GM18526 (cell line): ENCODE data around the gene PPP4C.

Source experiments
- POLR2A ChIP-seq: IDR thresholded peaks from 3 replicates; pipeline ENCODE4 v1.6.1; 2011; ENCODE audit not compliant: insufficient read length; ENCODE audit errors: extremely low read depth

The PPP4C gene

DNA sequence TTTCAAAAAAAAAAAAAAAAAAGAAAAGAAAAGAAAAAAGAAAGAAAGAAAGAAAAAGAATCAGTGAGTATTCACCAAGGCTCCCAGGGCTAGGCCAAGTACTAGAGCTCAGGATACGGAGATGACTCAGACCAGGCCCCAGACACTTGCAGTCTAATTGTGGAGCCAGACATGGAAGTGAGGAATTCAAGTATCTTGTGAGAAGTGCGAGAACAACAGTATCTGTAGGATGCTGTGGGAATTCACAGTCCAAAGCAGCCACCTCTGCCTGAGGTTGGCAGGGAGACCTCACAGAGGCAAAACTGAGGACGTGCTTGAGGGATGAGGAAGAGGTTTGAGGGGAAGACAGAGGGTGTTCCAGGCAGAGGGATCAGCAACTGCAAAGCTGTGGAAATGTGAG, 24.3 kb upstream of the PPP4C start:
- TF ChIP-seq POLR2A, result no peak

DNA sequence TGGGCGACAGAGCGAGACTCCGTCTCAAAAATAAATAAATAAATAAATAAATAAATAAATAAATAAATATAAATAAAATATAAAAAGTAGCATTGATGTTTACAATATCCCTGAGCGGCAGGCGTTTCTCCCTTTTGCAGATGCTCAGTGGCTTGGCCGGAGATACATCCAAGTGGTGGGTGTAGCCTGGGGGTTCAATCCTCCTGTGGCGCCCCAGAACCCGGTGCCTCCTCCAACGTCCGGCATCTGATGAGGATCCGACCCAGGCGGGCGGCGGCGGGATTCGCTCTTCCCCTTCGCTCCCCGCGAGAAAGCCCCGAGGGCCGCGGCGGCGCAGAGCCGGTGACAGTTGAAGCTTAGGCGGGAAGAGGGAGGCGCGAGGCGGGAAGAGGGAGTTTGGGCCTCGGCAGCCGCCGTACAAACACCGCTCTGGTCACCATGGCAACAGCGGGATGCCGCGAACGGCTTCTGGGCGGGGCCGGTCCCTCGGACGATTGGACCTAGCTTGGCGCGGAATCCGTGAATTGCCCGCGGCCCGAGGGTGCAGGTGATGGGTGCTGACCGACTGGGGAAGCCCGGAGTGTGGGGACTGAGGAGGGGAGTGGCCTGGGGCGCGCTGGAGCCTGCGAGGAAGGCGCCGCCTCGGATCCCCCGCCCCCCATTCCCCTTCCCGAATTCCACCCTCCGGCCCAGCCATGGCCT, 23.0 kb upstream of the PPP4C start:
- TF ChIP-seq POLR2A, result peak; percentile 38

DNA sequence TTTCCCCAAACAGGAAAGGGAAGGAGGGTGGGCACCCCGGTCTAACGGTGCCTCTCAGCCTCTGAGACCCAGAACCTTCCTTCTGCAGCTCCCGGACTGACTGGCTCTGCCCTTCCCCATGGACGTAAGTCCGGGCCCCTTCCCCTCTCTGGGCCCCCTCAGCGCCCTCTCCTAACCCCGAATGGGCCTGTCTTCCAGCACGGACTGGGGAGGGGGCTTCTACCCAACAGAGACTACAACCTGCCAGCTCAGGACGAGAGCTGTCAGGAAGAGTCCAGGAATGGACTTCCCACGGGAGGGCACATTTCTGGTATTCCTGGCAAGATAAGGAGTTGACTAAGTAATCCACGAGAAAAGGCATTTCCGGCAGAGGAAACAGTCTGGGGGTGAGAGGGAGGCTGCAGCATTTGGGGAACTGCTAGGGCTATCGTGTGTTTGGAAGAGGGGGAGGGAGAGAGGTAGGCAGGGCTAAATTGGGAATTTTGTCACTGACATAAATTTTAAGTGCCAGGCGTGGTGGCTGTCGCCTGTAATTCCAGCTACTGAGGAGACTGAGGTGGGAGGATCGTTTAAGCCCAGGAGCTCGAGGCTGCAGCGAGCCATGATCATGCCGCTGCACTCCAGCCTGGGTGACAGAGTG, 22.3 kb upstream of the PPP4C start:
- TF ChIP-seq POLR2A, result no peak

DNA sequence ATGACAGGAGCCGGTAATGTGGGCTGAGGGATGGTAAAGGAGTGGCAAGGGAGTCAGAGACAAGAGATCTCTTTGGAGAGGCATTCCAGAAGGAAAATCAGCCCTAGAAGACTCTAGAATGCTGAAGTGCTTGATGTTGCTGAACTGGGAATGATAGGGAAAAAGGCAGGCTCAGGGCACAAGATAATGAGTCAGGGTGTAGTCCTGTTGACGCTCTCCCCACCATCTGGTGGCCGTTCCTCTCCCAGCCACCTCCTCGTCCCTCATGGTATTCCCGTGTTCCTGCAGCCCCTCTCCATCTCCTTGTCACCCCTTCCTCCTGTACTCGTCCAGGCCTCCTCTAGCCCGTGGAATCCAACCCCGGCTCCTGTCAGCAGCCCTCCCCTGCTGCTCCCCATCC, 21.3 kb upstream of the PPP4C start:
- TF ChIP-seq POLR2A, result no peak

DNA sequence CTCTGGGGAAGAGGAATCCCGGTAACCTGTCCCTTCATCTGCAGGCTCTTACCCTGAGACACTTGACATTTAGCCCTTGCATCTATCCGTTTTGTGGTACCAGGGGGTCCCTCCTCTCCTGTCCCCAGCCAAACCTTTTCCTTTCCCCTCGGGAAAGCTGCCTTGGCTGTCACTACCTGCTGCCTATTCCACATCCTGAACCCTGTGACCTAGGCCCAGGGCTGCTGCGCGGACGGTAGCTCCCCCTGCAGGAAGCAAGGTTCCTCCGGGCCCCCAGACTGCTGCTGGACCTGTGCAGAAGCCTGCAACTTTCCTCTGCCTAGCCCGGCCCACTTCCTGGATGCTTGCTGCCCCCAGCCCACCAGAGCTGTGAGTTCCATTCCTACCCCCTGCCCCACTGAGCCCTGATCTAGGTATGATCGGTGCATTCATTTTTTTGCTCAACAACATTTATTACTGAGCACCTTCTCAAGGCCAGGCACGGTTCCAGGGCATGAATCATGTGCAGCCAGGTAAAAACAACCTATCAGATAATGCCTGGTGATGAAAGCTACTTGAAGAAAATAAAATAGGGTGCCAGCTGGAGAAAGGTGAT, 20.7 kb upstream of the PPP4C start:
- no peak for TF ChIP-seq POLR2A

DNA sequence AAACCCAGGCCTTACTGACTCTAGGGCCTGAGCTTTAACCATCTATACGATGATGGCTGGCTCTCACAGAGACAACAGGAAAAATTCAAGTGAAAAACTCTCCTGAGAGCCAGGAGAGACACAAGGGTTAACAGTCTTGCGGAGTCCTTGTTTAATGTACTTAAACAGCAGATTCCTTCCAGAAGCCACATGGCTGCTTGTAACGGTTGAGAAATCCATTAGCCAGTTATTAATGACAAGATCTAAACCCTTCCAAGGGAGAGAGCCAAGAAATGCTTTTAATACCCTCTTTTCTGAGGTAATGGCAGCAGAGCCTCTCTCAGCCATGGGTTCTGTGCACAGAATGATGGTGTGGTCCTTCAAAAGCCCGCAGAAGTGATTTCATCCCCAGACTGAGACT, 15.4 kb upstream of the PPP4C start:
- TF ChIP-seq POLR2A, result no peak

DNA sequence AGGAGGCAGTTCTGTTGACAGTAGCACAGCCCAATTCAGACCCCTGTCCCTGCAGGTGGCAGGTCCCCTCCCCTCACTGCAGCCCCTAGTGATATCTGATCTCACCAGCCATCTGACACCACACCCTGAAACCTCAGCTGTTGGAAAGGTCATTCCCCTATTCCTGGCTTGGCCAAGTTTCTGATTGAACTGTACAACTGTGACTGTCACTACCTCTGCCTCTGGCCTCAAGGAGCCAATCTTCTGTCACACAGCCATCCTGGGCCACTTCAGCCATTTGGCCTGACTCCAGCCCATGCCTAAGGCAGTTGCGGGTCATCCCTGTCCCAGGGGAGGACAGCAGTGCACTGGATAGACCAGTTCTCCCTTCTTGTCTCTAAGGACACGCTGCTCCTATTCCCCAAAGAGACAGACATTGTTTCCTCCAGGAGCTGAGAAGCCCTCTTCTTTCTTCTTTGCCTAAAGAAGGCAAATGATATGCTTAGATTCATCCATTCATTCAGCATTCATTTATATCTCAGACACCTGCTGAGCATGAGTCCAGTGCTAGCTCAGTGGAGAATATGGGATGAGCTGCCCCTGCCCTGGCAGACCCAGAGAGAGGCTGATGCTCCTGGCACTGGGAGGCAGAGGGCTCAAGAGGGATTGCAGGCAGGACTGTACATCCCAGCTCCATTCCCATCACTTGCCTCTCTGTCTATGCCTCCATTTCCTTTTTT, 14.8 kb upstream of the PPP4C start:
- no peak for TF ChIP-seq POLR2A

DNA sequence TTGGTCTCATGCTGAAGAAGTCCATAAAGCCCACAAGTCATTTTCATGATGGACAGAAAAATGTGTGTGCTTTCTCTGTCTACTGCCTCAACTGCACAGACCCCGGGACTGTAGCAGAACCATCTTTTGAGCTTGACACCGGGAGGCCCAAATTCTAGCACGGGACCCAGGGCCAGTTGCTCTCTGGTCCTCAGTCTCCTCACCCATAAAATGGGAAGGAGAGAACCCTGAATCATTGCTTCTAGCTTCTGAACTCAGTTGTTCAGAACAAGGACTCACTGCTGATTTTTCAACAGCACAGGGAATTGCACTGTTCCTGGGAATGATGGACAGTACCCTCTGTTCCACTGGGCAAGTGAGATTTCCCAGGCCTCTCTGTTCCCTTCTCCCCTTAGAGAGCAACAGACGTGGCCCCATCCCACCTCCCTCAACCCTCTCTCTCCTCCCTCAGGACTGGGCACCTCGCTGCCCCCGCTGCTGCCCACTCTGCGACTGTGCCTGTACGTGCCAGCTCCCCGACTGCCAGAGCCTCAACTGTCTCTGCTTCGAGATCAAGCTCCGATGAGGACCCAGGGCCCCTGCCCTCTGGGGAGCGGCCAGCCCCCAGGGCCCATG, 12.4 kb upstream of the PPP4C start:
- no peak for TF ChIP-seq POLR2A

DNA sequence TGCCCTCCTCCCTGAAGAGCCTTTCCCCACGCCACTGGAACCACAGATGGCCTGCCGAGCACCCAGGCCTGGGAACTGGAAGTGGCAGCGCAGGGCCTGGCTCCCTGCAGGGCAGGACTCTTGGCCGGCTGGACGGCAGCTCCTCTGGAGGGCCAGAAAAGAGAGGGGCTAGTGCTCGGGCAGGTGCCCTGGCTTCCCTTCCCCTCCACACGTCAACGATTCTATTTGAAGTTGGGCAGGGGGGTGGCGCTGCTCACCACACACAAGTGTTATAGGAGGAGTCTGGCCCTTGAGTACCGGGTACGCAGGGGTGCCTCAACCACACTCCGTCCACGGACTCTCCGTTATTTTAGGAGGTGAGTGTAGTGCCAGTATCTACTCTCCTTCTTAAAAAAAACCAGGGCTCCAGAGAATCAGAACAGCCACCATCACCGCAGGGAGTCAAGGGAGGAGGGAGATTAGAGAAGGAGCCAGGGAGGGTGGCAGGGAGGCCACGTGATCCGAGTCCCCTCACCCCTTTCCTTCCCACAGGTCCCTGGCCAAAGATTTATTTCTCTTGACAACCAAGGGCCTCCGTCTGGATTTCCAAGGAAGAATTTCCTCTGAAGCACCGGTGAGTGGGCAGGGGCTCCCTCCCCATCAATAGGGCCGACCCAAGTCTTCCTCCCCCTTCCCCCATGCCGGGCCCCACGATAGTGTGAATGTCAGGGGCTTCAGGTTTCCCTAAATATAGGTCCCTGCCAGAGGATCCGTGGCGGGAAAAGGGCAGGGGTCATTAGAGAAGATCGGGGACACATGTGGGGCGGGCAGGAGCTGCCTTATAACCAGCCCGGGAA, 11.7 kb upstream of the PPP4C start:
- TF ChIP-seq POLR2A, result peak; percentile 64

DNA sequence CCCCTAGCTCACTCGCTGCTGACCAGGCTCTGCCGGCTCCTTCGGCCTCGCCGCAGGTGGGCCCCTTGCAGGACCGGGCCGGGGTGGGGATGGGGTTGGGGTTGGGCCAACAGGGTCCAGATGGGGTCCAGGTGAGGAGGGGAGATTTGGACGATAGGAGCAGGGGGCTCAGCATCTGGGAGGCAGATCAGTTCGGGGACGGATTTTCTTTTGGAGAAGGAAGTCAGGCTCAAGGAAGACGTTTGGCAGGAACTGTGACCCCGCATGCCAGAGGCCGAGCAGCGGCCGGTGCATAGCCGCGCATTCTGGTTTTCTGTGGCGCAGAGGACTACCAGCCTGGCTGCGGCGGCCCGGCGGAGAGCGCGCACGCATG, 11.1 kb upstream of the PPP4C start:
- no peak for TF ChIP-seq POLR2A

DNA sequence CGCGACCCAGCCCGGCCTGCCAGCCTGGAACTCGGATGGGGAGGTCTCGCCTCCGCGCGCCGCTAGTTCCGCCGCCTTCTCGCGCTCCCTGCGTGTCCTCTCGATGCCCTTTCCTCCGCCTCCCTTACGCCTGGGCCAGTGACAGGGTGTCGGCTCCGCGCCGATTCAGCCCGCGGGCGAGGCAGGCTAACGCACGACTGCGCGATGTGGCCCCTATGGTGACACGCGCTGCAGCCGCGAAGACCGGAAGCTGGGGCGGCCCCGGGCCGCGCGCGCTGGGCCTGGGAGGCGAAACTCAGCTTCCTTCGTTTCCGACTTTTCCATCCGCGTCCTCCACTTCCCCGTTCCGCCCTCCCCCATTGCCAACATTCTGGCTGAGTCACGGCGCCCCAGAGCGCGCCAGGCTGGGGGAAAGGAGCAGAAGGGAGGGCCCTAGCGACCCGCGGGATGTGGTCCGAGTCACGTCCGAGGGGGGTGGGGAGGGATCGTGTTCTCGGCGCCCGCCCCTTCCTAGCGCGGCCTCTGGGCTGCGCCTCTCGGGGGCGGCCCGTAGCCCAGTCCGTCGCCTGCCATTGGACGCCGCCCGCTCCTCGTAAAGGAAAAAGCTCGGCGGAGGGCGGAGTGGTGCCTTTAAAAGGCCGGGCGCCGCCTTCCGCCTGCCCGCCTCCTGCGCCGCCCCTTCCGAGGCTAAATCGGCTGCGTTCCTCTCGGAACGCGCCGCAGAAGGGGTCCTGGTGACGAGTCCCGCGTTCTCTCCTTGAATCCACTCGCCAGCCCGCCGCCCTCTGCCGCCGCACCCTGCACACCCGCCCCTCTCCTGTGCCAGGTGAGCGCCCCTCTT, 10.5 kb upstream of the PPP4C start, which contains the start of gene ALDOA:
Gene ALDOA, plus strand, starts transcription at position 659 of the 841 bp plus-strand sequence. CDS start 1,138 bp downstream, outside the sequence.
- peak; percentile 92 for TF ChIP-seq POLR2A

DNA sequence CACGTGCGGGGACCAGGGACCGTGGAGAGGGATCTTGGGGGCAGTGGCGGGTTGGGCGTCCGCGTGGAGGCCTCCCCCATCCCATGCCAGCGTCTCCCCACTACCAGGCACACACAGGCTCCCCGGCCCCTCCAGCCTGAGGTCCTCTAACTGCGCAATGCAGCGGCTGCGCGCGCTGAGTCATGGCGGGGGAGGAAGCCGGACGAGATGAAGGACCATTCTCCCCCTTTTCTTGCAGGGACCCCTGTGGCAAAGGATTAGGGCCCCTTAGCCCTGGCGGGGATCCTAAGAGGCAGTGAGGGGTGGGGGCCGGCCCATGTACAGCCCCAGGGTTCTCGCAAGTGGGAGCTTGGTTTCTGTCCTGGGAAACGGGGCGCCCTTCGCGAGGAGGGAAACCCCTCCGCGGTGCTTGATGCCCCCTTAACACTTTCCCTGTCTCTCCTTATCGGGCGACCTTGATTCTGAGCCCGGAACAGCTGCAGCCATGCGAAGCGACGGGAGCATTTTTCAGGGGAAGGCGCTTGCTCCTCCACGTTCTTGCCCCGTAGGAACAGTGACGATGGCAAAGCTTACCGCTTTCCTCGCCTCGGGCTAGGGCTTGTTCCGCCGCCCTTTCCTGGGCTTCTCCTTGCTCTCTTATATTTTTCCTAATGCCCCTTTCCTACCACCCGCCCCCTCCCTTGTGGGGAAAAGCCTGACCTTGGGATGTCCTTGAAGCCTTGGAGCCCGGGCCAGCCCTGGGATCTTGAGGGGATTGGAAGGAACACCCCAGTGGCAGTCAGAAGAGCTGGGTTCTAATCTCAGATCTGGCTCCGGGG, 9.6 kb upstream of the PPP4C start:
- no peak for TF ChIP-seq POLR2A
